ENCODE data around the gene LPAR3.

Gene LPAR3

GRCh38 chr1:84841971-84842370 lies 51.0 kb downstream of the LPAR3 start:
- Histone ChIP-seq H3K27ac (ENCODE audit: insufficient read depth in 1 of 2, low read depth in 1 of 2, low read length in 2 of 2, poor library complexity in 1 of 2, severe bottlenecking in 2 of 2) (no peak overlapping the region), H3K27me3 (replicated peaks in 2 of 5; ENCODE audit: control insufficient read depth in 4 of 5, insufficient read depth in 5 of 5, low read length in 4 of 5) (no peaks in the 10 kb centered on the region), H3K4me3 (ENCODE audit: control insufficient read depth in 1 of 7, extremely low read depth in 1 of 7, insufficient read depth in 4 of 7, low read depth in 2 of 7, low read length in 6 of 7) (no peak overlapping the region), H3K4me1 (ENCODE audit: control extremely low read depth in 1 of 4, control insufficient read depth in 4 of 4, insufficient read depth in 4 of 4, low read length in 3 of 4) (peaks cover 0 to 17% (median 2%) of the 10 kb centered on the region in 4 experiments), H3K36me3 (ENCODE audit: control insufficient read depth in 4 of 4, insufficient read depth in 4 of 4, low read length in 3 of 4) (no peaks in the 10 kb centered on the region), H3K9me3 (ENCODE audit: control extremely low read depth in 1 of 5, control insufficient read depth in 4 of 5, insufficient read depth in 2 of 5, low read depth in 1 of 5, low read length in 4 of 5) (no peaks in the 10 kb centered on the region)
- POLR2A ChIA-PET: no interaction called here
- WGBS (ENCODE audit: insufficient coverage): 89% methylated on average over 1 of the region's 2 CpGs
- CTCF ChIA-PET: no interaction called here
- DNase-seq: no peak

DNA sequence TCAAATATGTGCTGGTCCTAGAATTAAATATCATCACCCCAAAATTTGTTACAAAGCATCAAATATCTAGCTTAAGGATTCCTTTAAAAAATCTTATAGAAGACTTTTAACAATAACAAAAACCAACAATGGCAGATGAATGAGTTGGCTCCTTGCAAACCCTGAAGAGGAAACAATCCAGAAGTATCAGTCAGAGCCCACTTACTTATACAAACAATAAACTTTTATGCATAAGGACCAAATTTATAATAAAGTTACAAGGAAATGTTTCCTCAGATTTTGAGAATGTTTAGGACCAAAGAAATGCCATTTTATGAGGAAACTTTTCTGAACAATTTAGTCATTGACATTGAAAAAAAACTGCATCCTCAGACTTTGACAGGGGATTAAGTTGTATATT lies 52.7 kb downstream of the LPAR3 start:
- CTCF ChIA-PET: interaction anchor here (1.2 to 1.4 kb wide), 2 partner anchors 8 to 19 kb away, joined by 3 to 4 read pairs; no protein-coding TSS in a partner anchor
- POLR2A ChIA-PET: no interaction called here

GRCh38 chr1:84839544-84839943 lies 53.5 kb downstream of the LPAR3 start:
- DNase-seq: no peak
- no peaks in the 10 kb centered on the region for H3K36me3 ChIP-seq (ENCODE audit: control insufficient read depth in 4 of 4, insufficient read depth in 4 of 4, low read length in 3 of 4)
- no CpG with 5 or more reads among the region's 1 CpG for WGBS (ENCODE audit: insufficient coverage)
- no peaks in the 10 kb centered on the region for H3K9me3 ChIP-seq (ENCODE audit: control extremely low read depth in 1 of 5, control insufficient read depth in 4 of 5, insufficient read depth in 2 of 5, low read depth in 1 of 5, low read length in 4 of 5)
- no peak overlapping the region for H3K27ac ChIP-seq (ENCODE audit: insufficient read depth in 1 of 2, low read depth in 1 of 2, low read length in 2 of 2, poor library complexity in 1 of 2, severe bottlenecking in 2 of 2)
- H3K4me3 ChIP-seq (ENCODE audit: control insufficient read depth in 1 of 7, extremely low read depth in 1 of 7, insufficient read depth in 4 of 7, low read depth in 2 of 7, low read length in 6 of 7): no peak overlapping the region
- CTCF ChIA-PET: interaction anchor here (1.2 kb wide), 1 partner anchor 9 kb away, joined by 3 read pairs; no protein-coding TSS in a partner anchor
- H3K4me1 ChIP-seq (ENCODE audit: control extremely low read depth in 1 of 4, control insufficient read depth in 4 of 4, insufficient read depth in 4 of 4, low read length in 3 of 4): peaks cover 0 to 11% (median 0%) of the 10 kb centered on the region in 4 experiments
- H3K27me3 ChIP-seq (replicated peaks in 2 of 5; ENCODE audit: control insufficient read depth in 4 of 5, insufficient read depth in 5 of 5, low read length in 4 of 5): no peaks in the 10 kb centered on the region
- POLR2A ChIA-PET: no interaction called here

More for the DNA sequence above, 52.7 kb downstream of the LPAR3 start:
- Histone ChIP-seq H3K4me3 (ENCODE audit: control insufficient read depth in 1 of 7, extremely low read depth in 1 of 7, insufficient read depth in 4 of 7, low read depth in 2 of 7, low read length in 6 of 7) (no peak overlapping the region), H3K36me3 (ENCODE audit: control insufficient read depth in 4 of 4, insufficient read depth in 4 of 4, low read length in 3 of 4) (no peaks in the 10 kb centered on the region), H3K9me3 (ENCODE audit: control extremely low read depth in 1 of 5, control insufficient read depth in 4 of 5, insufficient read depth in 2 of 5, low read depth in 1 of 5, low read length in 4 of 5) (no peaks in the 10 kb centered on the region), H3K27me3 (replicated peaks in 2 of 5; ENCODE audit: control insufficient read depth in 4 of 5, insufficient read depth in 5 of 5, low read length in 4 of 5) (no peaks in the 10 kb centered on the region), H3K27ac (ENCODE audit: insufficient read depth in 1 of 2, low read depth in 1 of 2, low read length in 2 of 2, poor library complexity in 1 of 2, severe bottlenecking in 2 of 2) (no peak overlapping the region), H3K4me1 (ENCODE audit: control extremely low read depth in 1 of 4, control insufficient read depth in 4 of 4, insufficient read depth in 4 of 4, low read length in 3 of 4) (peaks cover 0 to 11% (median 0%) of the 10 kb centered on the region in 4 experiments)
- no peak for DNase-seq

DNA sequence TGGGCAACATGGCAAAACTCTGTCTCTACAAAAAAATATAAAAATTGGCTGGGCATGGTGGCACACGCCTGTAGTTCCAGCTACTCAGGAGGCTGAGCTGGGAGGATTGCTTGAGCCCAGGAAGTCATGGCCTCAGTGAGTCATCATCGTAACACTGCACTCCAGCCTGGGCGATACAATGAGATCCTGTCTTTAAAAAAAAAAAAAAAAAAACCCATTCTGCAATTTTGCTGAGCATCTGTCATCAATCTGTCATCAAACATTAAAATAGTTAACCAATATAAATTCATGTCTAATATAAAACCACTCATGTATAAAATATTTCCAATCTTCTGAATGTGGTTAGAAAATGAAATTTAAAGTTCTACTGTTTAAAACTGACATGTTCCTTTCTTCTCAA lies 56.9 kb downstream of the LPAR3 start:
- WGBS (ENCODE audit: insufficient coverage): 0% methylated on average over 1 of the region's 3 CpGs
- no peak for DNase-seq
- CTCF ChIA-PET: no interaction called here

GRCh38 chr1:84835169-84835568 lies 57.8 kb downstream of the LPAR3 start:
- Histone ChIP-seq H3K4me3 (ENCODE audit: control insufficient read depth in 1 of 7, extremely low read depth in 1 of 7, insufficient read depth in 4 of 7, low read depth in 2 of 7, low read length in 6 of 7) (no peak overlapping the region), H3K4me1 (ENCODE audit: control extremely low read depth in 1 of 4, control insufficient read depth in 4 of 4, insufficient read depth in 4 of 4, low read length in 3 of 4) (no peaks in the 10 kb centered on the region)
- CTCF ChIA-PET: no interaction called here

More for the DNA sequence above, 56.9 kb downstream of the LPAR3 start:
- Histone ChIP-seq H3K4me1 (ENCODE audit: control extremely low read depth in 1 of 4, control insufficient read depth in 4 of 4, insufficient read depth in 4 of 4, low read length in 3 of 4) (no peaks in the 10 kb centered on the region), H3K27me3 (replicated peaks in 2 of 5; ENCODE audit: control insufficient read depth in 4 of 5, insufficient read depth in 5 of 5, low read length in 4 of 5) (no peaks in the 10 kb centered on the region), H3K27ac (ENCODE audit: insufficient read depth in 1 of 2, low read depth in 1 of 2, low read length in 2 of 2, poor library complexity in 1 of 2, severe bottlenecking in 2 of 2) (no peak overlapping the region), H3K36me3 (ENCODE audit: control insufficient read depth in 4 of 4, insufficient read depth in 4 of 4, low read length in 3 of 4) (no peaks in the 10 kb centered on the region), H3K4me3 (ENCODE audit: control insufficient read depth in 1 of 7, extremely low read depth in 1 of 7, insufficient read depth in 4 of 7, low read depth in 2 of 7, low read length in 6 of 7) (no peak overlapping the region), H3K9me3 (ENCODE audit: control extremely low read depth in 1 of 5, control insufficient read depth in 4 of 5, insufficient read depth in 2 of 5, low read depth in 1 of 5, low read length in 4 of 5) (no peaks in the 10 kb centered on the region)
- POLR2A ChIA-PET: no interaction called here

GRCh38 chr1:84834419-84835064 lies 58.5 kb downstream of the LPAR3 start:
- Histone ChIP-seq H3K9me3 (ENCODE audit: control extremely low read depth in 1 of 5, control insufficient read depth in 4 of 5, insufficient read depth in 2 of 5, low read depth in 1 of 5, low read length in 4 of 5) (no peaks in the 10 kb centered on the region), H3K27ac (ENCODE audit: insufficient read depth in 1 of 2, low read depth in 1 of 2, low read length in 2 of 2, poor library complexity in 1 of 2, severe bottlenecking in 2 of 2) (no peak overlapping the region), H3K27me3 (replicated peaks in 2 of 5; ENCODE audit: control insufficient read depth in 4 of 5, insufficient read depth in 5 of 5, low read length in 4 of 5) (no peaks in the 10 kb centered on the region), H3K4me3 (ENCODE audit: control insufficient read depth in 1 of 7, extremely low read depth in 1 of 7, insufficient read depth in 4 of 7, low read depth in 2 of 7, low read length in 6 of 7) (no peak overlapping the region), H3K4me1 (ENCODE audit: control extremely low read depth in 1 of 4, control insufficient read depth in 4 of 4, insufficient read depth in 4 of 4, low read length in 3 of 4) (no peaks in the 10 kb centered on the region), H3K36me3 (ENCODE audit: control insufficient read depth in 4 of 4, insufficient read depth in 4 of 4, low read length in 3 of 4) (no peaks in the 10 kb centered on the region)
- 100% methylated on average over 1 of the region's 1 CpG for WGBS (ENCODE audit: insufficient coverage)
- POLR2A ChIA-PET: no interaction called here
- CTCF ChIA-PET: interaction anchor here (1.2 kb wide), 1 partner anchor 407 kb away, joined by 3 read pairs; no protein-coding TSS in a partner anchor
- DNase-seq: no peak

More at GRCh38 chr1:84835169-84835568, 57.8 kb downstream of the LPAR3 start:
- H3K27me3 ChIP-seq (replicated peaks in 2 of 5; ENCODE audit: control insufficient read depth in 4 of 5, insufficient read depth in 5 of 5, low read length in 4 of 5): no peaks in the 10 kb centered on the region
- 100% methylated on average over 3 of the region's 7 CpGs for WGBS (ENCODE audit: insufficient coverage)
- POLR2A ChIA-PET: no interaction called here
- DNase-seq: no peak
- no peaks in the 10 kb centered on the region for H3K9me3 ChIP-seq (ENCODE audit: control extremely low read depth in 1 of 5, control insufficient read depth in 4 of 5, insufficient read depth in 2 of 5, low read depth in 1 of 5, low read length in 4 of 5)
- H3K36me3 ChIP-seq (ENCODE audit: control insufficient read depth in 4 of 4, insufficient read depth in 4 of 4, low read length in 3 of 4): no peaks in the 10 kb centered on the region
- no peak overlapping the region for H3K27ac ChIP-seq (ENCODE audit: insufficient read depth in 1 of 2, low read depth in 1 of 2, low read length in 2 of 2, poor library complexity in 1 of 2, severe bottlenecking in 2 of 2)

- CTCF ChIA-PET: interaction anchor here (0.8 to 1.2 kb wide), 2 partner anchors 15 to 406 kb away, joined by 3 read pairs; no protein-coding TSS in a partner anchor
Measured at GRCh38 chr1:84833194-84833593, 59.8 kb downstream of the LPAR3 start.

More at GRCh38 chr1:84833194-84833593, 59.8 kb downstream of the LPAR3 start:
- WGBS (ENCODE audit: insufficient coverage): 94% methylated on average over 3 of the region's 4 CpGs
- POLR2A ChIA-PET: no interaction called here
- H3K4me1 ChIP-seq (ENCODE audit: control extremely low read depth in 1 of 4, control insufficient read depth in 4 of 4, insufficient read depth in 4 of 4, low read length in 3 of 4): no peaks in the 10 kb centered on the region
- H3K36me3 ChIP-seq (ENCODE audit: control insufficient read depth in 4 of 4, insufficient read depth in 4 of 4, low read length in 3 of 4): no peaks in the 10 kb centered on the region
- no peaks in the 10 kb centered on the region for H3K27me3 ChIP-seq (replicated peaks in 2 of 5; ENCODE audit: control insufficient read depth in 4 of 5, insufficient read depth in 5 of 5, low read length in 4 of 5)
- no peak for DNase-seq
- H3K4me3 ChIP-seq (ENCODE audit: control insufficient read depth in 1 of 7, extremely low read depth in 1 of 7, insufficient read depth in 4 of 7, low read depth in 2 of 7, low read length in 6 of 7): no peak overlapping the region
- H3K27ac ChIP-seq (ENCODE audit: insufficient read depth in 1 of 2, low read depth in 1 of 2, low read length in 2 of 2, poor library complexity in 1 of 2, severe bottlenecking in 2 of 2): no peak overlapping the region
- no peaks in the 10 kb centered on the region for H3K9me3 ChIP-seq (ENCODE audit: control extremely low read depth in 1 of 5, control insufficient read depth in 4 of 5, insufficient read depth in 2 of 5, low read depth in 1 of 5, low read length in 4 of 5)

Measured in common myeloid progenitor, CD34-positive (primary cell).